ENCODE measurements around the gene PET117. TPM values are rescaled to one million over a fixed set of nuclear protein-coding genes. Genes with fewer than 3 reads are reported as not detected.

Gene PET117
- total RNA-seq, 1 experiment from 2014 or later = 25.0 TPM

GRCh38 chr20:18154342-18154741 lies 16.7 kb downstream of the PET117 start:
- H2BK15ac ChIP-seq (ENCODE audit: low read depth, low read length) = no peak overlapping the region
- H2BK20ac ChIP-seq (ENCODE audit: low read depth, low read length, poor library complexity, severe bottlenecking) = no peak overlapping the region
- H2BK12ac ChIP-seq (ENCODE audit: insufficient read length, low read depth, low read length) = no peak overlapping the region
- H3K79me2 ChIP-seq (ENCODE audit: insufficient read depth, low read length) = 0 out of 2 replicates have a peak, but pooled peaks cover 2% of the 10 kb centered on the region
- H3K9me3 Mint-ChIP-seq = no peaks in the 10 kb centered on the region
- no peak overlapping the region for H3K27ac ChIP-seq (ENCODE audit: insufficient read length, low read depth, low read length)
- no peak overlapping the region for H4K5ac ChIP-seq (ENCODE audit: insufficient read length, low read depth, low read length)
- H3K23ac ChIP-seq (ENCODE audit: insufficient read length, low read depth, low read length) = no peak overlapping the region
- no peak overlapping the region for H2AK5ac ChIP-seq (ENCODE audit: insufficient read length, low read length)
- H3K56ac ChIP-seq (ENCODE audit: insufficient read length, low read depth, low read length) = no peak overlapping the region
- H2AFZ ChIP-seq (ENCODE audit: low read length) = no peak overlapping the region
- H3T11ph ChIP-seq (ENCODE audit: low read length) = no peak overlapping the region
- H3K4me3 Mint-ChIP-seq = no peak overlapping the region
- no peak overlapping the region for H3K14ac ChIP-seq (ENCODE audit: insufficient read depth, low read length)
- no peak overlapping the region for H2BK5ac ChIP-seq (ENCODE audit: insufficient read length, low read length)
- H4K8ac ChIP-seq (replicated peaks; ENCODE audit: insufficient read length, low read depth, low read length) = no peak overlapping the region
- no peak for TF ChIP-seq CTCF (conservative IDR thresholded peaks at IDR 0.05)
- H3K27me3 Mint-ChIP-seq (ENCODE audit: low read depth) = no peaks in the 10 kb centered on the region
- no peak overlapping the region for H3K4me2 ChIP-seq (ENCODE audit: insufficient read depth, insufficient read length, low read length)
- no peaks in the 10 kb centered on the region for H4K20me1 ChIP-seq (ENCODE audit: control insufficient read depth, insufficient read depth, insufficient read length)
- no peaks in the 10 kb centered on the region for H3K9me3 ChIP-seq (ENCODE audit: control insufficient read depth, low read depth, low read length)
- no peak overlapping the region for H3K27ac Mint-ChIP-seq
- no peak overlapping the region for H3K4ac ChIP-seq (ENCODE audit: low read depth, low read length)
- H3K23me2 ChIP-seq (ENCODE audit: insufficient read length, low read depth, low read length, poor library complexity, severe bottlenecking) = no peaks in the 10 kb centered on the region
- no CpG with 5 or more reads among the region's 9 CpGs for WGBS (ENCODE audit: extremely low coverage, insufficient read length, low lambda C conversion rate)
- no peaks in the 10 kb centered on the region for H3K4me1 Mint-ChIP-seq
- H3K18ac ChIP-seq (ENCODE audit: insufficient read length, low read depth, low read length) = no peak overlapping the region
- no peaks in the 10 kb centered on the region for H3K4me1 ChIP-seq (ENCODE audit: insufficient read depth, low read length)
- no peaks in the 10 kb centered on the region for H3K79me1 ChIP-seq (ENCODE audit: insufficient read depth, low read depth, low read length, poor library complexity, severe bottlenecking)
- no peak overlapping the region for H4K91ac ChIP-seq (ENCODE audit: insufficient read length, low read depth, low read length)
- H3K9ac ChIP-seq (ENCODE audit: extremely low read depth, insufficient read length, low read length) = no peak overlapping the region
- no peak for DNase-seq
- peaks cover 10 to 29% (median 25%) of the 10 kb centered on the region in 3 experiments; a peak in 6 of 7 replicates for H3K36me3 Mint-ChIP-seq (ENCODE audit: insufficient read depth in 1 of 3, low read depth in 3 of 3)
- no peaks in the 10 kb centered on the region for H3K27me3 ChIP-seq (ENCODE audit: insufficient read depth, low read length)
- no peak overlapping the region for H2BK120ac ChIP-seq (ENCODE audit: low read depth, low read length, poor library complexity, severe bottlenecking)
